LNCaP clone FGC (cell line): ENCODE results near the gene RDH14.

ENCODE experiments used
- DNase-seq: peaks from one replicate; pipeline ENCODE4 v3.0.0-alpha.2; 2011; ENCODE audit warnings: low read depth
- H3K4me3 ChIP-seq: 2 replicates; pipeline ENCODE4 v1.5.1; 2011; ENCODE audit warnings: mild to moderate bottlenecking, low read depth, low read length, control low read depth
- TF ChIP-seq, protein P1 (sequence below): IDR thresholded peaks from 2 replicates; pipeline ENCODE4 v1.5.1; 2012; ENCODE audit warnings: mild to moderate bottlenecking; ENCODE audit not compliant: control insufficient read depth, insufficient read depth; ENCODE audit errors: extremely low read depth

The RDH14 gene

DNA sequence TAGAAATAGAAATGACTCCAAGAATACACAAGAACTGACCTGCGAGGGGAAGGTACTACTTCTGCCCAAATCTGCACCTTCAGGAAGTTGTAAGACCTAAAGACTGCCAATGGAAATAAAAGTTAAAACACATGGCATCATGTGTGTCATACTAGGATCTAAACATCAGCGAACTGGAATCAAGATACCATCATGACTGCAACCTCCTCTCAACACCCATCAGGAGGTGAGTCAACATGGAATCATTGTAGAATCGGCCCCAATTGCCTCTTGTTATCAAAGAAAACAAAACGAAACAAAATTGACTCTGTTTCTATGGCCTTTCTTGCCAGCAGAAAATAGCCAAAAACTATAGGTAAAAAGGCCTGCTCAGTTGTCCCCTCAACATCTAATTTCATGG, 15.1 kb downstream of the RDH14 start:
- H3K4me3 ChIP-seq, result no peak overlapping the region
- no peak for DNase-seq
- TF ChIP-seq, protein P1, sequence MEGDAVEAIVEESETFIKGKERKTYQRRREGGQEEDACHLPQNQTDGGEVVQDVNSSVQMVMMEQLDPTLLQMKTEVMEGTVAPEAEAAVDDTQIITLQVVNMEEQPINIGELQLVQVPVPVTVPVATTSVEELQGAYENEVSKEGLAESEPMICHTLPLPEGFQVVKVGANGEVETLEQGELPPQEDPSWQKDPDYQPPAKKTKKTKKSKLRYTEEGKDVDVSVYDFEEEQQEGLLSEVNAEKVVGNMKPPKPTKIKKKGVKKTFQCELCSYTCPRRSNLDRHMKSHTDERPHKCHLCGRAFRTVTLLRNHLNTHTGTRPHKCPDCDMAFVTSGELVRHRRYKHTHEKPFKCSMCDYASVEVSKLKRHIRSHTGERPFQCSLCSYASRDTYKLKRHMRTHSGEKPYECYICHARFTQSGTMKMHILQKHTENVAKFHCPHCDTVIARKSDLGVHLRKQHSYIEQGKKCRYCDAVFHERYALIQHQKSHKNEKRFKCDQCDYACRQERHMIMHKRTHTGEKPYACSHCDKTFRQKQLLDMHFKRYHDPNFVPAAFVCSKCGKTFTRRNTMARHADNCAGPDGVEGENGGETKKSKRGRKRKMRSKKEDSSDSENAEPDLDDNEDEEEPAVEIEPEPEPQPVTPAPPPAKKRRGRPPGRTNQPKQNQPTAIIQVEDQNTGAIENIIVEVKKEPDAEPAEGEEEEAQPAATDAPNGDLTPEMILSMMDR, result no peak

DNA sequence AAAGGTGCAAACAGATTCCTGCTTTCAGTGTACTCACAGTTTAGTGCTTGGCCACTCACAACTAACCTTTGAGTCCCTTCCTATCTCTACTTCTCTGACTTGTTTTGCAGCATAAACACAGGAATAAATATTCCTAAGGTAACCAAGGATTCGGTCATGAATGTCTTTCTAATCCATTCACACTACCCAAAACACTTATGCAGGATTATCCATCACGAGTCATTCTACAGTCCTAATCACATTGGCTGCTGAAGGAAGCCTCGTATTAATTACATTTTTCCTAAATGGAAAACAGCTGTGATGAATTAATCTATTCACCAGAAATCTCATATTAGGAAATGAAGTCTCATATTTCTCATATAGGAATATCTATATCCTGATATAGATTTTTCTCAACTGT, 16.3 kb downstream of the RDH14 start:
- H3K4me3 ChIP-seq, result no peak overlapping the region
- no peak for DNase-seq
- TF ChIP-seq, protein P1, result no peak

DNA sequence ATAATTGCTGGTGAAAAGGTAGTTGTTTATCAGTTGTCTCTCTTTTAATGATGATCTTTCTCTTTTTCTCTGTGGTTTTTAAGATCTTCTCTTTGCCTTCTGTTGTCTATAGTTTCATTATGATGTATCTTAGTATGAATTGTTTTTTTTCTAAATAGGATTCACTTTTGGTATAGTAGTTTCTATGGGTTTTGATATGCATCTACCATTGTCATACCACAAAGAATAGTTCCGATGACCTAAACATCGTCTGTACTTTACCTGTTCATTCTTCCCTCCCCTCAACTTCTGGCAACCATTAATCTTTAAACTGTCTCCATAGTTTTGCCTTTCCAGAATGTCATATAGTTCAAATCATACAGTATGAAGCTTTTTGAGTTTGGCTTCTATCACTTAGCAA, 19.6 kb downstream of the RDH14 start:
- no peak for DNase-seq
- TF ChIP-seq, protein P1, result no peak
- no peak overlapping the region for H3K4me3 ChIP-seq

DNA sequence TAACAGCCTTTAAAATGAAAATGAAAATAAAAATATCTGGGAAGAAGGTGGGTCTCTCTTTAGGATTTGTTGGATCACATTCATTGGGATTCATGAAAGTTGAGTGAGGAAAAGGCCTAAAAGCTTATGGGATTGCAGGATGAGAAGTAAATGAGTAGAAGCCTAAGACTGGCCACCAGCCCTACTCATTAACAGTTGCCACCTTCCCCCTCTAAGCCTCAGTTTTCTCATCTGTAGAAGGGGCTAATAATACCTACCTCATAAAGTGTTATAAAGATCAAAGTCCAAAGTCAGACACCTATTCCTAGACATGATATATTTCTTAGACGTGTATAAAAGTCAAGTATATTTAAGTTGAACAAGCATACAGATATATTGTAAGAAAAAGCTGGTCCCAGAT, 23.8 kb downstream of the RDH14 start:
- TF ChIP-seq, protein P1, result no peak
- DNase-seq, result no peak
- H3K4me3 ChIP-seq, result no peak overlapping the region

DNA sequence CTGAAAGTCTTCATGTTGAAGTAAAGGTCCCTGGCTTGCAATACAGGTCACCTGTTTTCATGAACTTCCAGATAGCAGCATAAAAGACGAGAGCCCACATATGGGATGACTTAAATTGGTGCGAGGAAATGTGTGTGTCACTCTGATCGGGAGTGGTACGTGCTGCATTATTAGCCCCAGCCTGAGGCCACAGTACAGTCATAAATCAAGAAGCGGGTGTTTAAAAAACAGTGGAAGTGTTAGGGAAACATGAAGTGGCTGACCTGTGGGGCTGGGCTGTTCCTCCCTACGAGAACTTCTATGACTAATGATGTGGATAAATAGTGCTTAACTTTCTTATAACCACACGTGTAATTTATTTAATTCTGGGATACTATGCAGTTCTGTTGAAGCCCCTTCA, 24.4 kb downstream of the RDH14 start:
- TF ChIP-seq, protein P1, result no peak
- H3K4me3 ChIP-seq, result no peak overlapping the region
- DNase-seq, result no peak

DNA sequence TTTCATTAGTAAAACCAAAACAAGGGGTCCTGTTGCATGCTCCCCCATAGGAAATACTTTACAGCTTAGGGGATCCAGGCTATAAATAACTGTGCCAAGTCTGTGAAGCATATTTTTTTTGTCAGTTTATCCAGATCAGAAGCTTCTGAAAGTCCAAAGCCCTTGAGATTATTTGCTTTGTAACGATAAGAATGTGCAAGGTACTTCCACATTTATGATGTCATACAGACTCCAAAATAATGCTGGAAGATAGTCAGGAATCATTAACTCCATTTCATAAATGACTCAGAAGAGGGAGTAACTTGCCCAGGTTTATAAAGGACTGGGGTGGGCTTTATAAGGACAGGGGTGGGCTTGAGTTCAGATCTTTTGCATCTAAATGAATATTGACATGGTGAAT, 29.3 kb downstream of the RDH14 start:
- no peak overlapping the region for H3K4me3 ChIP-seq
- DNase-seq, result no peak
- TF ChIP-seq, protein P1, result no peak

DNA sequence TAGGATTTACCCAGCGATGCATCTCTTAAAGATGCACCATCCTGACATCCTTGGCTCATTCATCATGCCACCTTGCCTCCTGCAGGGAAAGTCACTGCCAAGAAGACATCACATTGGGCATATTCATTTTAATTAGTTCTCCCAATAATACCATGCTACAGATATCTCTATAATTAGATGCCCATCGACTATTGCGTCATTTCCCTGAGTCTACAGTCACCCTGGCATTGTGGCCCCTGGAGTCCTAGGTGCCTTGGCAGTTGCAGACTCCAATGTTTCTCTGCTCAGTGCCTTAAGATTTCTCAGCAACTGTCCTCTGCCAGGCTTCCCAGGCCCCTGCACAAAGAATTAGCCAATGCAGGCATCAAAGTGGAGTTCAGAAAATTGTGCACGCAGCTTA, 32.6 kb downstream of the RDH14 start:
- DNase-seq, result no peak
- H3K4me3 ChIP-seq, result no peak overlapping the region
- TF ChIP-seq, protein P1, result no peak
